ENCODE results near the gene CYP2F1.

GRCh38 chr19:41131186-41131585, 17.0 kb downstream of the CYP2F1 start:
- TF ChIP-seq CTCF (IDR thresholded peaks at IDR 0.05) (no peak), POLR2A (IDR thresholded peaks at IDR 0.05) (no peak), EP300 (IDR thresholded peaks at IDR 0.05) (no peak)
